ENCODE results near the gene PPP1R3A. TPM values are rescaled to one million over a fixed set of nuclear protein-coding genes. Genes with fewer than 3 reads are reported as not detected.

Gene PPP1R3A
- total RNA-seq, 1 experiment from 2014 or later, result not detected

- H3K27me3 ChIP-seq (ENCODE audit: control insufficient read depth, insufficient read depth, low read length), result no peaks in the 10 kb centered on the region
- BruUV-seq (replicated peaks), result no TSS peak
- ChIA-PET CTCF (no interaction called here), POLR2A (no interaction called here)
- TF ChIP-seq TCF7L2 (IDR thresholded peaks at IDR 0.05; ENCODE audit: low read depth, low read length), result no peak
- TF ChIP-seq CTCF (IDR thresholded peaks at IDR 0.05), result no peak
- no peak for TF ChIP-seq SIN3A (IDR thresholded peaks at IDR 0.05; ENCODE audit: borderline replicate concordance, insufficient read depth, low read depth, low read length)
- TF ChIP-seq POLR2AphosphoS5 (IDR thresholded peaks at IDR 0.05; ENCODE audit: low read depth, low read length), result no peak
- TF ChIP-seq REST (IDR thresholded peaks at IDR 0.05; ENCODE audit: insufficient read depth in 1 of 2, low read depth in 2 of 2, low read length in 1 of 2), result no peak
- intact Hi-C loops (cut with micrococcal nuclease; ENCODE audit: unreplicated experiment) (no loop called here), in situ Hi-C loops (cut with HindIII; ENCODE audit: low pct_unique_long_range_greater_than_20kb, low sequenced_read_pairs) (no loop called here)
- H3K9me3 ChIP-seq (ENCODE audit: control insufficient read depth, insufficient read depth, low read depth, low read length), result no peaks in the 10 kb centered on the region
- no peaks in the 10 kb centered on the region for H3K36me3 ChIP-seq (ENCODE audit: control insufficient read depth, insufficient read depth, low read length)
- H3K4me3 ChIP-seq (ENCODE audit: low read depth in 2 of 2, low read length in 2 of 2), result no peak overlapping the region
- H3K27ac ChIP-seq (ENCODE audit: low read length), result no peak overlapping the region
- DNase-seq (ENCODE audit: low read depth, low spot score) (no peak), ATAC-seq (no peak)
- no peaks in the 10 kb centered on the region for H3K4me1 ChIP-seq (ENCODE audit: control insufficient read depth, insufficient read depth, low read length)
These were observed 26.5 kb upstream of the PPP1R3A start for GRCh38 chr7:113945018-113945938.

GRCh38 chr7:113936982-113937381, 18.2 kb upstream of the PPP1R3A start:
- BruUV-seq (replicated peaks), result no TSS peak
- intact Hi-C loops (cut with micrococcal nuclease; ENCODE audit: unreplicated experiment), result no loop called here
- no peak for ATAC-seq
- no peak overlapping the region for H3K27ac ChIP-seq (ENCODE audit: low read length)
- no peak for DNase-seq (ENCODE audit: low read depth, low spot score)
- no peaks in the 10 kb centered on the region for H3K36me3 ChIP-seq (ENCODE audit: control insufficient read depth, insufficient read depth, low read length)
- no peak overlapping the region for H3K4me3 ChIP-seq (ENCODE audit: low read depth in 2 of 2, low read length in 2 of 2)
- H3K27me3 ChIP-seq (ENCODE audit: control insufficient read depth, insufficient read depth, low read length), result no peaks in the 10 kb centered on the region
- CTCF ChIA-PET, result no interaction called here
- POLR2A ChIA-PET, result no interaction called here
- in situ Hi-C loops (cut with HindIII; ENCODE audit: low pct_unique_long_range_greater_than_20kb, low sequenced_read_pairs), result no loop called here
- H3K9me3 ChIP-seq (ENCODE audit: control insufficient read depth, insufficient read depth, low read depth, low read length), result no peaks in the 10 kb centered on the region
- H3K4me1 ChIP-seq (ENCODE audit: control insufficient read depth, insufficient read depth, low read length), result no peaks in the 10 kb centered on the region
- no peak for TF ChIP-seq CTCF (IDR thresholded peaks at IDR 0.05)
- no peak for TF ChIP-seq REST (IDR thresholded peaks at IDR 0.05; ENCODE audit: insufficient read depth in 1 of 2, low read depth in 2 of 2, low read length in 1 of 2)
- no peak for TF ChIP-seq SIN3A (IDR thresholded peaks at IDR 0.05; ENCODE audit: borderline replicate concordance, insufficient read depth, low read depth, low read length)
- no peak for TF ChIP-seq POLR2AphosphoS5 (IDR thresholded peaks at IDR 0.05; ENCODE audit: low read depth, low read length)
- no peak for TF ChIP-seq TCF7L2 (IDR thresholded peaks at IDR 0.05; ENCODE audit: low read depth, low read length)
